B cell (primary cell): ENCODE results near the gene CDK4. TPM values are rescaled to one million over a fixed set of nuclear protein-coding genes. Genes with fewer than 3 reads are reported as not detected.
A peak's percentile ranks its signal among the peaks of the same experiment; 100 is the strongest.

Experiments used
- ATAC-seq: fragments of 200-7000 bp; cut with Tn5 transposase; one replicate; pipeline ENCODE4 v1.10.0; 2021; ENCODE audit warnings: low read depth, mild to moderate bottlenecking, moderate number of reproducible peaks, moderate library complexity
- CTCF ChIA-PET: fragments of 350-600 bp; sonication (Branson Sonifier 250); formaldehyde crosslinking; loops from one replicate; lab custom pipeline; 2021; ENCODE audit warnings: antibody characterized with exemption, inconsistent platforms; lab: Charles Lee
- POLR2A ChIA-PET: fragments of 350-600 bp; sonication (Branson Sonifier 250); formaldehyde crosslinking; loops from one replicate; lab custom pipeline; 2021; ENCODE audit warnings: antibody characterized with exemption; lab: Charles Lee
- DNase-seq: peaks from one replicate; pipeline ENCODE4 v3.0.0; 2013
- H2AFZ ChIP-seq: 2 replicates; pipeline ENCODE4 v1.6.1; 2012; ENCODE audit warnings: mild to moderate bottlenecking, low read depth, low read length; ENCODE audit not compliant: insufficient read depth, poor library complexity, severe bottlenecking
- H3K27ac ChIP-seq, 2 donors: 1 replicate in 1 of 2; 2 replicates in 1 of 2; pipeline ENCODE4 v1.5.1; 2012 to 2013; ENCODE audit warnings: low read length in 2 of 2, mild to moderate bottlenecking in 2 of 2, moderate library complexity in 1 of 2
- H3K27me3 ChIP-seq, 4 experiments: fragments of 200-600 bp in 1 of 4; sonication (generic) in 1 of 4; replicated peaks in 1 of 4; 1 replicate in 2 of 4; 2 replicates in 2 of 4; pipeline versions ENCODE4 v1.6.1 to v1.7.0; 2013 to 2016; ENCODE audit warnings: low read length in 3 of 4, mild to moderate bottlenecking in 2 of 4, mixed read lengths in 1 of 4, moderate library complexity in 1 of 4; ENCODE audit not compliant: insufficient read depth in 4 of 4, control insufficient read depth in 3 of 4; ENCODE audit errors: control extremely low read depth in 1 of 4
- H3K36me3 ChIP-seq, 2 experiments: replicated peaks in 1 of 2; 1 replicate in 1 of 2; 2 replicates in 1 of 2; pipeline versions ENCODE4 v1.6.1 to v1.7.1; 2013; ENCODE audit warnings: low read length in 1 of 2; ENCODE audit not compliant: insufficient read depth in 2 of 2, control insufficient read depth in 1 of 2; ENCODE audit errors: control extremely low read depth in 1 of 2, extremely low read depth in 1 of 2
- H3K4me1 ChIP-seq, 2 donors: fragments of 200-600 bp in 1 of 2; sonication (generic) in 1 of 2; 1 replicate in 1 of 2; 2 replicates in 1 of 2; pipeline versions ENCODE4 v1.5.1 to v1.6.1; 2013 to 2017; ENCODE audit warnings: low read length in 2 of 2; ENCODE audit not compliant: control insufficient read depth in 2 of 2, insufficient read depth in 2 of 2
- H3K4me2 ChIP-seq: replicated peaks from 2 replicates; pipeline ENCODE3; 2012; ENCODE audit warnings: mild to moderate bottlenecking, low read depth, low read length; ENCODE audit not compliant: poor library complexity, severe bottlenecking
- H3K4me3 ChIP-seq, 5 experiments: fragments of 200-600 bp in 1 of 5; sonication (generic) in 1 of 5; 1 replicate in 3 of 5; 2 replicates in 2 of 5; pipeline versions ENCODE4 v1.5.1 to v1.7.0; 2011 to 2016; ENCODE audit warnings: low read length in 4 of 5, mild to moderate bottlenecking in 4 of 5, low read depth in 2 of 5, control low read depth in 1 of 5, moderate library complexity in 1 of 5; ENCODE audit not compliant: insufficient read depth in 1 of 5; ENCODE audit errors: control extremely low read depth in 1 of 5, extremely low read depth in 1 of 5
- H3K79me2 ChIP-seq: fragments of 200-600 bp; sonication (generic); one replicate; pipeline ENCODE4 v1.6.0; 2016; ENCODE audit warnings: low read length; ENCODE audit not compliant: control insufficient read depth, insufficient read depth
- H3K9ac ChIP-seq: fragments of 200-600 bp; sonication (generic); 2 replicates; pipeline ENCODE4 v1.6.1; 2017; ENCODE audit warnings: mild to moderate bottlenecking, low read length, moderate library complexity
- H3K9me3 ChIP-seq, 3 donors: one replicate each; pipeline versions ENCODE4 v1.6.1 to v1.7.1; 2013; ENCODE audit warnings: low read length in 2 of 3; ENCODE audit not compliant: control insufficient read depth in 2 of 3, insufficient read depth in 1 of 3; ENCODE audit errors: control extremely low read depth in 1 of 3
- H4K20me1 ChIP-seq: 2 replicates; pipeline ENCODE4 v1.6.0; 2012; ENCODE audit warnings: mild to moderate bottlenecking, low read length; ENCODE audit not compliant: insufficient read depth, control insufficient read depth, poor library complexity, severe bottlenecking
- H3K27ac Mint-ChIP-seq: one replicate; pipeline ENCODE4 v1.8.0; 2021; ENCODE audit warnings: mixed read lengths
- H3K27me3 Mint-ChIP-seq: one replicate; pipeline ENCODE4 v1.8.0; 2021; ENCODE audit warnings: mixed read lengths
- H3K4me1 Mint-ChIP-seq: one replicate; pipeline ENCODE4 v1.8.0; 2021; ENCODE audit warnings: mixed read lengths
- H3K4me3 Mint-ChIP-seq: one replicate; pipeline ENCODE4 v1.8.0; 2021; ENCODE audit warnings: mixed read lengths
- H3K9me3 Mint-ChIP-seq: one replicate; pipeline ENCODE4 v1.8.0; 2022; ENCODE audit warnings: mixed read lengths; ENCODE audit not compliant: insufficient read depth
- CTCF ChIP-seq: fragments of 200-600 bp; IDR thresholded peaks from one replicate; pipeline ENCODE4 v1.8.0; 2022; ENCODE audit warnings: antibody characterized with exemption, mild to moderate bottlenecking
- EZH2 ChIP-seq: IDR thresholded peaks from 2 replicates; pipeline ENCODE4 v1.6.1; 2012; ENCODE audit warnings: borderline replicate concordance, low read depth, mild to moderate bottlenecking, moderate library complexity, low read length; ENCODE audit not compliant: insufficient read depth, poor library complexity, severe bottlenecking
- WGBS: methylation state at CpG from one replicate; pipeline ENCODE4 v1.1.5; 2013; ENCODE audit warnings: missing lambda C conversion rate; ENCODE audit not compliant: insufficient coverage; 5-methylcytosine and 5-hydroxymethylcytosine counted together
- intact Hi-C: fragments of 100-400 bp; cut with micrococcal nuclease; formaldehyde crosslinking; loops from one replicate; pipeline ENCODE4 v1.10.0; 2022
- polyA plus RNA-seq: library from polyadenylated mRNA; depleted of rRNA; stranded (reverse); fragments of >200 nt; gene quantifications from 2 replicates; pipeline ENCODE4 v1.2.3, GENCODE V29; 2012
- total RNA-seq, 2 donors: library from RNA; stranded (reverse); fragments of 120-200 nt in 1 of 2; gene quantifications; 1 replicate in 1 of 2; 2 replicates in 1 of 2; pipeline versions ENCODE4 v1.2.3 to v1.2.4, GENCODE V29; 2013 to 2022

Gene CDK4
- total and polyA plus RNA-seq, 2 donors (not counting 1 experiment from before 2014, with no cell fraction given), result 34.8 to 44.6 TPM

GRCh38 chr12:57741413-57741789 lies 10.7 kb downstream of the CDK4 start:
- Histone ChIP-seq H3K4me2 (peak overlapping the region; percentile 71), H2AFZ (peak overlapping the region; percentile 65)
- TF ChIP-seq EZH2 (no peak), CTCF (no peak)

More at GRCh38 chr12:57741413-57741789, 10.7 kb downstream of the CDK4 start:
- peaks cover 0 to 24% of the 10 kb centered on the region in 2 experiments for H3K36me3 ChIP-seq
- no peak for ATAC-seq
- peak overlapping the region; percentile 60 for H3K9ac ChIP-seq
- POLR2A ChIA-PET, result interaction anchor here (0.6 to 1.5 kb wide), 4 partner anchors 9 to 301 kb away, joined by 3 to 5 read pairs (median 3); no protein-coding TSS in a partner anchor
- peak overlapping the region; percentile 45 to 70 for H3K27ac ChIP-seq
- H3K27me3 ChIP-seq, result no peaks in the 10 kb centered on the region
- no peak for DNase-seq
- no peaks in the 10 kb centered on the region for H3K9me3 ChIP-seq
- peaks cover 78% of the 10 kb centered on the region for H3K79me2 ChIP-seq
- peaks cover 44% of the 10 kb centered on the region for H4K20me1 ChIP-seq
- Mint-ChIP-seq H3K4me3 (peak overlapping the region; percentile 84), H3K4me1 (peaks cover 57% of the 10 kb centered on the region), H3K27ac (peak overlapping the region; percentile 83), H3K27me3 (no peaks in the 10 kb centered on the region), H3K9me3 (no peaks in the 10 kb centered on the region)
- H3K4me3 ChIP-seq, result peak overlapping the region; percentile 43 to 79 (median 62)
- 10% methylated on average over 1 of the region's 1 CpG for WGBS
- intact Hi-C loops, result loop anchor here (5.0 kb wide), 2 partner anchors 41 to 109 kb away; partner anchors contain the start of genes B4GALNT1 and TSFM
- CTCF ChIA-PET, result interaction anchor here (0.7 to 4.0 kb wide), 13 partner anchors 11 to 158 kb away, joined by 3 to 21 read pairs (median 6); partner anchors contain the start of genes B4GALNT1, CDK4, CYP27B1 and EEF1AKMT3
- H3K4me1 ChIP-seq, result peaks cover 43 to 62% of the 10 kb centered on the region in 2 donors
